Smooth muscle cell (in vitro differentiated cells): ENCODE results near the gene MEPE. TPM values are rescaled to one million over a fixed set of nuclear protein-coding genes. Genes with fewer than 3 reads are reported as not detected.

Experiments used
- DNase-seq: peaks from one replicate; lab custom pipeline; 2025; ENCODE audit not compliant: unreplicated experiment; lab: John Stamatoyannopoulos, UW
- H2AFZ ChIP-seq: fragments of 200-600 bp; sonication (generic); 2 replicates; pipeline ENCODE4 v1.6.0; 2016; ENCODE audit warnings: antibody characterized with exemption, low read depth, mild to moderate bottlenecking
- H3F3A ChIP-seq: fragments of 200-600 bp; sonication (generic); 2 replicates; pipeline ENCODE4 v1.6.0; 2017; ENCODE audit warnings: antibody characterized with exemption, low read depth
- H3K27ac ChIP-seq: fragments of 200-600 bp; sonication (generic); 2 replicates; pipeline ENCODE4 v1.5.1; 2016; ENCODE audit warnings: low read depth, mild to moderate bottlenecking
- H3K27me3 ChIP-seq: fragments of 200-600 bp; sonication (generic); 2 replicates; pipeline ENCODE4 v1.6.1; 2016; ENCODE audit warnings: low read depth, mild to moderate bottlenecking
- H3K36me3 ChIP-seq: fragments of 200-600 bp; sonication (generic); 2 replicates; pipeline ENCODE4 v1.5.1; 2016; ENCODE audit warnings: low read depth
- H3K4me1 ChIP-seq: fragments of 200-600 bp; sonication (generic); 2 replicates; pipeline ENCODE4 v1.5.1; 2016; ENCODE audit warnings: low read depth
- H3K4me2 ChIP-seq: fragments of 200-600 bp; sonication (generic); 2 replicates; pipeline ENCODE4 v1.6.0; 2016; ENCODE audit warnings: mild to moderate bottlenecking
- H3K4me3 ChIP-seq: fragments of 200-600 bp; sonication (generic); 2 replicates; pipeline ENCODE4 v1.5.1; 2016; ENCODE audit warnings: mild to moderate bottlenecking
- H3K79me2 ChIP-seq: fragments of 200-600 bp; sonication (generic); 2 replicates; pipeline ENCODE4 v1.6.0; 2016; ENCODE audit warnings: low read depth, mild to moderate bottlenecking
- H3K9ac ChIP-seq: fragments of 200-600 bp; sonication (generic); 2 replicates; pipeline ENCODE4 v1.6.0; 2016; ENCODE audit warnings: low read depth
- H3K9me3 ChIP-seq: fragments of 200-600 bp; sonication (generic); replicated peaks from 2 replicates; pipeline ENCODE4 v1.5.1; 2016; ENCODE audit warnings: low read depth
- H4K20me1 ChIP-seq: fragments of 200-600 bp; sonication (generic); 2 replicates; pipeline ENCODE4 v1.6.0; 2016; ENCODE audit warnings: low read depth
- CTCF ChIP-seq: fragments of 200-600 bp; sonication (generic); IDR thresholded peaks from 2 replicates; pipeline ENCODE4 v1.5.1; 2017; ENCODE audit warnings: borderline replicate concordance, mild to moderate bottlenecking, antibody characterized with exemption; ENCODE audit not compliant: insufficient read depth, poor library complexity, severe bottlenecking
- WGBS: methylation state at CpG from one replicate; pipeline ENCODE4 v1.1.7; 2016; ENCODE audit warnings: low lambda C conversion rate; 5-methylcytosine and 5-hydroxymethylcytosine counted together
- polyA plus RNA-seq: library from polyadenylated mRNA; unstranded; fragments of >200 nt; fragmentation: Nextera tagmentation; extraction: Ambion mirVana; gene quantifications from 2 replicates; pipeline ENCODE4 v1.2.1, GENCODE V29; 2016
- total RNA-seq: library from RNA; depleted of rRNA; stranded (reverse); fragments of >200 nt; gene quantifications from 2 replicates; pipeline ENCODE4 v1.2.3, GENCODE V29; 2014

MEPE gene
- total and polyA plus RNA-seq, 2 experiments from 2014 or later = not detected

- peak overlapping the region; percentile 71 for H2AFZ ChIP-seq
- no peak for TF ChIP-seq CTCF
- H3K9ac ChIP-seq = peak overlapping the region; percentile 57
- peak overlapping the region; percentile 67 for H3K4me2 ChIP-seq
- no peaks in the 10 kb centered on the region for H3K36me3 ChIP-seq
- peak overlapping the region; percentile 87 for H3K27ac ChIP-seq
- H3F3A ChIP-seq = peaks cover 3% of the 10 kb centered on the region
- no peaks in the 10 kb centered on the region for H3K27me3 ChIP-seq
- no peaks in the 10 kb centered on the region for H3K79me2 ChIP-seq
- DNase-seq = no peak
- H3K4me1 ChIP-seq = peaks cover 11% of the 10 kb centered on the region
- no peaks in the 10 kb centered on the region for H3K9me3 ChIP-seq
- H4K20me1 ChIP-seq = no peaks in the 10 kb centered on the region
- no peak overlapping the region for H3K4me3 ChIP-seq
- 72% methylated on average over 2 of the region's 2 CpGs for WGBS
These were observed 1.6 kb downstream of the MEPE start for GRCh38 chr4:87834401-87834800.

DNA sequence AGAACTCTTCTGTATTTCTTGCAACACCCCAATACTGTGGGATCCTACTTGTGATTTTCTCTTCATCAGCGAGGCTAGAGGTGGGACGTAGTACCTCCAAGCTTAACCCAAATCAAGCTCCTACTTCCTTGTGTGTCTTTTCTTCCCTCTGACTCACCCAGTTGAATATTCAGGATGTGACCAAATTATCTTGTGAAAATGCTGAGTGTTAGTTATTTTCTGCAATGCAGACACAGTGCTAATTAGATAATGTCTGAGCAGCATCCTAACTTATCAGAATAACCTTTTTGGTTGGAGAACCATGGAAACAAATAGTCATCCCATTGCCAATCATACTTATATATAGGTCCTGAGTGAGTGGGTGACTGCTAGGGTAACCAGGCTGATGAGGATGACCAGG, 2.4 kb downstream of the MEPE start:
- DNase-seq = no peak
- Histone ChIP-seq H3K4me3 (no peak overlapping the region), H3K36me3 (no peaks in the 10 kb centered on the region), H3K4me1 (peaks cover 11% of the 10 kb centered on the region), H3K27ac (peak overlapping the region; percentile 87), H3K9ac (peak overlapping the region; percentile 57), H3F3A (peaks cover 3% of the 10 kb centered on the region), H2AFZ (peak overlapping the region; percentile 71), H3K9me3 (no peaks in the 10 kb centered on the region), H3K4me2 (peak overlapping the region; percentile 67), H3K27me3 (no peaks in the 10 kb centered on the region), H3K79me2 (no peaks in the 10 kb centered on the region), H4K20me1 (no peaks in the 10 kb centered on the region)
- TF ChIP-seq CTCF = no peak
- 34% methylated on average over 2 of the region's 2 CpGs for WGBS

DNA sequence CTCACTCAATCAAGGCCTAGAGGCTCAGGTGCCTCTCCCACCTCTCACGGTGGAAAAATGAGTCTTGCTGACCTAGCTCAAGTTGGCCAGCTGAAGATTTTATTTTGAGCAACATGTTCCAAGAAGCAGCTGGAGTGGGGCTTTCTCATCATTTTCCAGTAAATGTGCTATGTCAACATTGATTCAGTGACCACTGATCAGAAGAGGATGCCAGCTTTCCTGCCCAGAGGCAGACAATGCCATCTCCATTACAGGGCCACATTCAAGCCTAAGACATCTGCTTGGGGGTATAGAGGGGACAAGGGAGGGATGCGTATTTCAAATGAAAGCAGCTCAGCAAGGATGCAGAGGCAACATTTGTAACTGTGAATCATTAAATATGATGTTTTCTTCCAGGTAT, 3.0 kb downstream of the MEPE start:
- Histone ChIP-seq H3K9me3 (no peaks in the 10 kb centered on the region), H3K4me1 (peaks cover 11% of the 10 kb centered on the region), H3K4me3 (no peak overlapping the region), H3K79me2 (no peaks in the 10 kb centered on the region), H3K4me2 (peak overlapping the region; percentile 67), H4K20me1 (no peaks in the 10 kb centered on the region), H3K36me3 (no peaks in the 10 kb centered on the region), H3K27ac (peak overlapping the region; percentile 87), H3K9ac (peak overlapping the region; percentile 42), H3F3A (peaks cover 3% of the 10 kb centered on the region), H2AFZ (peak overlapping the region; percentile 29), H3K27me3 (no peaks in the 10 kb centered on the region)
- DNase-seq = no peak
- WGBS = 95% methylated on average over 2 of the region's 2 CpGs
- TF ChIP-seq CTCF = no peak

DNA sequence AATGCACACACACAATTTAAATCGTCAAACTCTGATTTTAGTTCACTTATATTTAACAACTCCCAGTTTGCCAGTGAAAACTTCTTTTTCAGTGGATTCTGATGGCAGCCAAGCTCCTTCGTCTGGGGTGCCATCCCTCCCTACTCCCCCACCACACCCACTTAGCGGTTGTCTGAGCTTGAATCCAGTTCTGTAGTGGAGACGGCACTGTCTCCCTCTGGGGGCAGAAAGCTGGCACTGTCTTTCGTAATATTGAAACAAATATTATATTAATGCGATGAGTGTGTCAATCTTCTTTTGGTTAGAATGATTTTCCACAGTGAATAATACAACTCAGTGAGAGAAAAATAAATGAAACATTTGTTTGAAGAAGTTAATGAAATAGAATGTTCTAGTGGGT, 5.4 kb downstream of the MEPE start:
- no peak for DNase-seq
- H3K4me1 ChIP-seq = peaks cover 11% of the 10 kb centered on the region
- no peak overlapping the region for H3K4me3 ChIP-seq
- no peaks in the 10 kb centered on the region for H3K27me3 ChIP-seq
- no peaks in the 10 kb centered on the region for H3K36me3 ChIP-seq
- H3F3A ChIP-seq = peaks cover 3% of the 10 kb centered on the region
- no peak overlapping the region for H3K4me2 ChIP-seq
- TF ChIP-seq CTCF = peak; percentile 41
- H4K20me1 ChIP-seq = no peaks in the 10 kb centered on the region
- 86% methylated on average over 6 of the region's 6 CpGs for WGBS
- H3K9ac ChIP-seq = no peak overlapping the region
- no peaks in the 10 kb centered on the region for H3K79me2 ChIP-seq
- H3K9me3 ChIP-seq = no peaks in the 10 kb centered on the region
- H3K27ac ChIP-seq = no peak overlapping the region
- no peak overlapping the region for H2AFZ ChIP-seq
